ENCODE data around the gene TMEM63A.

The TMEM63A gene

DNA sequence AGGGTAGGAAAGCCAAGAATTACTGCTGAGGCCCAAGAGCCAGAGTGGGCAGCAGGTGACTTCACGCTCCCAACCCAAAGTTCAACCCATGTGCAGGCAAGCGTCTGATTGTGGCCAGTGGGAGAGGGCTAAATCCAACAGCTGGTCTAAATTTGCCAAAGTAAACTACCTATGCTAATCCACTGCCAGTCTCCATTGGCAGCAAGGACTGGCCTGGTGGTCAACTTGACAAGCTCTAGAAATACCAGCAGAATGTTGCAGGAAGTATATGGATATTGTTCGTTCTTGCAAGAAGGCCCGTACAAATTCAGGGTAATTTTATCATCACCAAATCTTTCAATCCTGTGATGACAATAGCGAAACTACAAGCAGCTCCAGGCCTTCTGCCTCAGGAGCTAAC, 1.5 kb downstream of the TMEM63A start:
- TF ChIP-seq ZFX (IDR thresholded peaks at IDR 0.05): no peak
- TF ChIP-seq, protein P1, sequence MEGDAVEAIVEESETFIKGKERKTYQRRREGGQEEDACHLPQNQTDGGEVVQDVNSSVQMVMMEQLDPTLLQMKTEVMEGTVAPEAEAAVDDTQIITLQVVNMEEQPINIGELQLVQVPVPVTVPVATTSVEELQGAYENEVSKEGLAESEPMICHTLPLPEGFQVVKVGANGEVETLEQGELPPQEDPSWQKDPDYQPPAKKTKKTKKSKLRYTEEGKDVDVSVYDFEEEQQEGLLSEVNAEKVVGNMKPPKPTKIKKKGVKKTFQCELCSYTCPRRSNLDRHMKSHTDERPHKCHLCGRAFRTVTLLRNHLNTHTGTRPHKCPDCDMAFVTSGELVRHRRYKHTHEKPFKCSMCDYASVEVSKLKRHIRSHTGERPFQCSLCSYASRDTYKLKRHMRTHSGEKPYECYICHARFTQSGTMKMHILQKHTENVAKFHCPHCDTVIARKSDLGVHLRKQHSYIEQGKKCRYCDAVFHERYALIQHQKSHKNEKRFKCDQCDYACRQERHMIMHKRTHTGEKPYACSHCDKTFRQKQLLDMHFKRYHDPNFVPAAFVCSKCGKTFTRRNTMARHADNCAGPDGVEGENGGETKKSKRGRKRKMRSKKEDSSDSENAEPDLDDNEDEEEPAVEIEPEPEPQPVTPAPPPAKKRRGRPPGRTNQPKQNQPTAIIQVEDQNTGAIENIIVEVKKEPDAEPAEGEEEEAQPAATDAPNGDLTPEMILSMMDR (conservative IDR thresholded peaks at IDR 0.05): no peak
- H3K27ac ChIP-seq: peak overlapping the region; percentile 86; the same call in 1 of the 2 replicates

DNA sequence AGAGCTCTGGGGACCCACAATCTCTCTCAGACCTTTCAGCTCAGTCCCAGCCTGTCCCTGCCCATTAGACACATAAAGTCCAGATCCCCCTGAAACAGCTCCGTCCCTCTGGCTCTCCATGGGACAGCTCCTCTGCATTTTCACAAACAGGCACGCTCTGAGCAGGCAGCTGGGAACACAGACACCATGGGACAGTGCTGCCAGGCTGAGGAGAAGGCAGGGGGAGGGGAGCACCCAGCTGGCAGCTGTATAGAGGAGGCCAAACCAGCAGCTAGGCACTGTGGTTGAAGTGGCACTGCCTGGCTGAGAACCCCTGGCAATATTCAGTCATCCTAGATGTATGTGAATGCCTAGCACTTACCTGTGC, 2.0 kb downstream of the TMEM63A start:
- H3K27ac ChIP-seq: no peak overlapping the region
- TF ChIP-seq ZFX (IDR thresholded peaks at IDR 0.05): no peak
- TF ChIP-seq, protein P1 (conservative IDR thresholded peaks at IDR 0.05): no peak

DNA sequence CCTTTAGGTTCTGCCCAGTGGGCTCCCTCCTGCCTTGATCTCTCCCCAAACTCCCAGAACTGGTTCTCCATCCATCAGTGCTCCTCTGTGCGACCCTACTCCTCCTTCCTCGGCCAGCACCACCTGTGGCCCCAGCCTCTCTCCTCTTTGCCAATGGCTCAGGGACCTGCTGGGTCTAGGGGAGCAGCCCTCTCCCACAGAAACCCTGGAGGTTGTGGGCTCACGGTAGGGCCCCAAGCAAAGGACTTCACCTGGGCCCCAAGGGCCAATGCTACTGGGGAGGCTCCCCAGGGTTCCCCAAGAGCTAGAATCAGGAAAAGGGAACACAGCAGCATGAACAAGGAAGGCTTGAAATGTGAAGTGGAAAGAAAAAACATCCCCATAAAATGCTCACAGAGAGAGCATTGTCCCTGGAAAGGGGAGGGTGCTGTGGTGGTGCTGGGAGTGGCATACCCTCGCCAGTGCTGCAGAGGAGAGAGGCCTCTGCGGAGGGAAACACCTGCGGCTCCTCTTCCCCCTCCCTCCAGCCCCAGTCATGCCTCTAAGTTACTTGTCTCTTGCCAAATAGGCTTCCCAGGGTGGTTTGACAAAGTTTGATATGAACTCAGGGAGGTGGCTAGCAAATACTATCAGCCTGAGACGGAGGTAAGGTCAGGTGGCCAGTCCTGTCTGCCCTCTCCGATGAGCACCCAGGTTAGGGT, 2.5 kb downstream of the TMEM63A start:
- no peak for TF ChIP-seq ZFX (IDR thresholded peaks at IDR 0.05)
- TF ChIP-seq, protein P1 (conservative IDR thresholded peaks at IDR 0.05): no peak
- H3K27ac ChIP-seq: no peak overlapping the region

DNA sequence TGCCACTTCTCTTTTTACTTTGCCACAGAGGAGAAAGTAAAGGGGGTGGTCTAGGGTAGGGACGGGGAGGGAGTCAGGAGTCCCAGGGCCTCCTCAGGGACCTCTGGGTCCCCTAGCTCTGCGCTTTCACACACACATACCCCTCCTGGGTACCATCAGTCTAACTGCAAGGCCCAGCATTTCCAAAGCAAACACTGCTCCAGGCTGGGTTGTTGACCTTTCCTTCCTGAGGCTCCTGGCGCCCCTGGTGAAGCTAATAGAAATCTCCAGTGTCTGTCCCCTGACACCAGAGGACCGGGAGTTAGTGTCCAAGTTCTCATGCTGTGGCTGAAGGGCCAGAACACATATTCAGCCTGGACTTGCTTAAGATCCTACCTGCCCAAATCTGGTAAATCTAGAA, 3.9 kb downstream of the TMEM63A start:
- TF ChIP-seq, protein P1 (conservative IDR thresholded peaks at IDR 0.05): no peak
- no peak for TF ChIP-seq ZFX (IDR thresholded peaks at IDR 0.05)
- peak overlapping the region; percentile 86 for H3K27ac ChIP-seq

DNA sequence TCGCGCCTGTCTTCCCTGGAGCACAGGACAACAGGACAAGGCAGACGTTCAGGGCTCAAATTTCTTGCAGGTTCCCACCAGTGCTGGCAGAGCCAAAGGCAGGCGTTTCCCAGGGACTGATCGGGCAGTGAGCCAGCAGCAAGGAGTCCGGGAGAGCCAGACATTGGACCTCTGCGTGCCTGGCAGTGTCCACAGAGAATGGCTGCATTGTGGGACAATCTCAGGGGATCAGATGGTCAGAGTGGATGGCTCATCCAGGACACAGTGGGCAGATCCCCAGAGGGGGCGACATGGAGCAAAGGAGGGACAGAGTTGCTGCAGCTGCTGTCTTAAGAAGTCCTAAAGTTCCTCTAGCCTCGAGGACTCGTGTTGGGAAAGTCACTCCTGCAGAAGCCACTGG, 4.6 kb downstream of the TMEM63A start:
- peak overlapping the region; percentile 86 for H3K27ac ChIP-seq
- TF ChIP-seq, protein P1 (conservative IDR thresholded peaks at IDR 0.05): no peak; the same call in 1 of the 2 replicates
- no peak for TF ChIP-seq ZFX (IDR thresholded peaks at IDR 0.05)

DNA sequence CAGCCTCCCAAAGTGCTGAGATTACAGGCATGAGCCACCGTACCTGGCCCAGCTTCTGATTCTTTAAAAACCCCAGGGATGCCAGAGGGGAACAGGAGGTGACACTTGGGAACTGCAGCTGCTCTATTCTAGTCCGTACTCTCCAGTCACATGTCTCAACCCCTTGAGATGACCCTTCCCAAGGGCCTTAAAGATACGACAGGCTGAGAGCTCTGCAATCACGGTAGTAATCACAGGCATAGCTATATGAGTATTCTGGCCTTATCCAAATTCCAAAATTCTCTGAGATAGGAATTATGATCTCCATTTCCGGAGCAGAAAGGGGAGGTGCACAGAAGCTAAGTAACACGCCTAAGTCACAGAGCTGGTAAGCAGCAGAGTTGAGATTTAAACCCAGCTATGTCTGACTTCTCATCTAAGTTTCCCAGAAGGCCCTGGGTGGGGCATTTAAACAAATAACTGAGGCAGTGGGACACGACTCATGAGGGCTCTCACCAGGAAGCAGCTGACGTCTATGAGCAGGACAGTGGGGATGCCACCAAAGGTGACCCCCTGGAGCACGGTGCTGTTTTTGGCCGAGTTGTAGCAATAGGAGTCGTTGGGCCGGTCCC, 5.2 kb downstream of the TMEM63A start:
- H3K27ac ChIP-seq: peak overlapping the region; percentile 86
- no peak for TF ChIP-seq ZFX (IDR thresholded peaks at IDR 0.05)
- TF ChIP-seq, protein P1 (conservative IDR thresholded peaks at IDR 0.05): no peak

DNA sequence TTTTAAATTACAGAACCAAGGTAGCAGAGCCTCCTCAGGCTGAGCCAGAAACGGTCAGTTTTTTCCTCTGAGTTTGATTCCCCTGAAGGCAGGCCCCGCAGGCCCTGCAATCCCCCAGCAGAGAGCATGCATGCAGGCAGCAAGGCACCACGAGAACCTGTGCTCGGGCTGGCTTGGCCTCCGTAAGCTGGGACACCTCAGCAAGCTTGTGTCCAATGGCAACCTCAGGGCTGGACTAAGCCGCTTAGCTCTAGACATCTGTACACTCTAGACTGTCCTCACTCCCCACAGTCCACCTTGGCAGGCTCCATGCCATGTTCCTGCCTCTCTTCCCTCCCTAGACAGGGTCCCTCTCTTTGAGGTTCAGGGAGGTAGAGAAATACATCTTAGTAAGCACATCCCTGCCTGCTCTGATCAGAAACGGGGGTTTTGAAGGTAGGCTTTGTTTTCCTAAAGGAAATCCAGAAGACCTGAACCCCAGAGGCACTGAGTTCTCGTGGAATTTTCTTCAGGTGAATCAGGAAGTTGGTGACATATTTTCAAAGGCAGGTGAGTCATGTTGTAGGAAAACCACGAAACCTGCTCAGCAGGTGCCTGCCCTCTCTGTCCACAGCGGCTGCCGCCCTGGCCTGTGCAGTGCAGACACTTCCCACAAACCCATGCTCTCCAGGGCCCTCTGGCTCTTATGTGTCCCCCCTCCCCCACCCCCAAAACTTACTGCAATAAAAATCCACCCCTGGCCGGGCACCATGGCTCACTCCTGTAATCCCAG, 7.0 kb downstream of the TMEM63A start:
- TF ChIP-seq, protein P1 (conservative IDR thresholded peaks at IDR 0.05): no peak
- no peak for TF ChIP-seq ZFX (IDR thresholded peaks at IDR 0.05)
- H3K27ac ChIP-seq: peak overlapping the region; percentile 86
